Neural cell (in vitro differentiated cells): Measurements from ENCODE around the gene NRCAM. TPM values are rescaled to one million over a fixed set of nuclear protein-coding genes. Genes with fewer than 3 reads are reported as not detected.

ENCODE experiments used
- H2AFZ ChIP-seq: fragments of 200-600, 300-800 bp; sonication (generic), shearing (Covaris generic); 2 replicates; pipeline ENCODE4 v1.6.0; 2014; ENCODE audit warnings: low read depth, mild to moderate bottlenecking, antibody characterized with exemption, low read length, moderate library complexity
- H3F3A ChIP-seq: fragments of 200-600 bp; shearing (Covaris generic); 2 replicates; pipeline ENCODE4 v1.6.1; 2016; ENCODE audit warnings: mild to moderate bottlenecking, moderate library complexity, mixed read lengths, antibody characterized with exemption, low read length; ENCODE audit not compliant: insufficient read depth, poor library complexity, severe bottlenecking
- H3K27ac ChIP-seq: fragments of 200-600, 300-800 bp; sonication (generic), shearing (Covaris generic); 2 replicates; pipeline ENCODE4 v1.5.1; 2014; ENCODE audit warnings: mild to moderate bottlenecking, low read length, moderate library complexity
- H3K27me3 ChIP-seq: fragments of 300-800, 200-600 bp; sonication (generic), shearing (Covaris generic); 2 replicates; pipeline ENCODE4 v1.6.0; 2014; ENCODE audit warnings: mild to moderate bottlenecking, low read depth, low read length, moderate library complexity; ENCODE audit not compliant: insufficient read depth
- H3K36me3 ChIP-seq: fragments of 300-800, 200-600 bp; sonication (generic), shearing (Covaris generic); 2 replicates; pipeline ENCODE4 v1.5.1; 2014; ENCODE audit warnings: mild to moderate bottlenecking, antibody characterized with exemption, low read length, moderate library complexity; ENCODE audit not compliant: insufficient read depth
- H3K4me2 ChIP-seq: fragments of 300-800, 200-600 bp; sonication (generic), shearing (Covaris generic); 2 replicates; pipeline ENCODE4 v1.6.0; 2014; ENCODE audit warnings: mild to moderate bottlenecking, low read length
- H3K4me3 ChIP-seq: fragments of 300-800, 200-600 bp; sonication (generic), shearing (Covaris generic); 2 replicates; pipeline ENCODE4 v1.5.1; 2014; ENCODE audit warnings: mild to moderate bottlenecking, low read length, moderate library complexity
- H3K79me2 ChIP-seq: fragments of 200-600 bp; shearing (Covaris generic); replicated peaks from 2 replicates; pipeline ENCODE4 v1.6.0; 2014; ENCODE audit warnings: mild to moderate bottlenecking, low read length, moderate library complexity; ENCODE audit not compliant: insufficient read depth
- H3K9ac ChIP-seq: fragments of 300-800, 200-600 bp; sonication (generic), shearing (Covaris generic); 2 replicates; pipeline ENCODE4 v1.6.1; 2016; ENCODE audit warnings: mild to moderate bottlenecking, low read length, mixed read lengths
- H3K9me2 ChIP-seq: fragments of 200-600 bp; shearing (Covaris generic); 2 replicates; pipeline ENCODE4 v1.6.1; 2016; ENCODE audit warnings: mild to moderate bottlenecking, low read length, mixed read lengths; ENCODE audit not compliant: insufficient read depth
- H3K9me3 ChIP-seq: fragments of 200-600, 300-800 bp; sonication (generic), shearing (Covaris generic); 2 replicates; pipeline ENCODE4 v1.6.1; 2016; ENCODE audit warnings: mild to moderate bottlenecking, mixed run types, low read length, moderate library complexity, mixed read lengths
- H4K20me1 ChIP-seq: fragments of 200-600 bp; shearing (Covaris generic); 2 replicates; pipeline ENCODE4 v1.6.1; 2016; ENCODE audit warnings: mild to moderate bottlenecking, mixed run types; ENCODE audit not compliant: insufficient read depth
- CTCF ChIP-seq: fragments of 450-650 bp; IDR thresholded peaks from 2 replicates; pipeline ENCODE4 v1.5.1; 2014; ENCODE audit warnings: antibody characterized with exemption, mild to moderate bottlenecking, moderate library complexity; ENCODE audit not compliant: poor library complexity, severe bottlenecking
- EP300 ChIP-seq: fragments of 450-650 bp; conservative IDR thresholded peaks from 2 replicates; pipeline ENCODE4 v1.6.1; 2014; ENCODE audit warnings: antibody characterized with exemption, mild to moderate bottlenecking, moderate library complexity; ENCODE audit not compliant: poor library complexity, severe bottlenecking
- EZH2 ChIP-seq: fragments of 200-600, 300-800 bp; shearing (Covaris generic), sonication (generic); IDR thresholded peaks from 2 replicates; pipeline ENCODE4 v1.6.1; 2014; ENCODE audit warnings: antibody characterized with exemption, low read length, borderline replicate concordance, mild to moderate bottlenecking; ENCODE audit not compliant: insufficient read depth, poor library complexity, severe bottlenecking
- MXI1 ChIP-seq: fragments of 450-650 bp; conservative IDR thresholded peaks from 2 replicates; pipeline ENCODE4 v1.6.1; 2014; ENCODE audit warnings: antibody characterized with exemption, mild to moderate bottlenecking; ENCODE audit not compliant: poor library complexity, severe bottlenecking
- POLR2AphosphoS5 ChIP-seq: IDR thresholded peaks from 2 replicates; pipeline ENCODE4 v1.6.1; 2012
- RAD21 ChIP-seq: fragments of 450-650 bp; conservative IDR thresholded peaks from 2 replicates; pipeline ENCODE4 v1.6.1; 2014; ENCODE audit warnings: antibody characterized with exemption, mild to moderate bottlenecking, moderate library complexity
- REST ChIP-seq: IDR thresholded peaks from 2 replicates; pipeline ENCODE4 v1.6.1; 2012; ENCODE audit warnings: borderline replicate concordance
- SMC3 ChIP-seq: fragments of 450-650 bp; conservative IDR thresholded peaks from 2 replicates; pipeline ENCODE4 v1.6.1; 2014; ENCODE audit warnings: antibody characterized with exemption, mild to moderate bottlenecking, moderate library complexity; ENCODE audit not compliant: poor library complexity
- TAF1 ChIP-seq: IDR thresholded peaks from 2 replicates; pipeline ENCODE4 v1.6.1; 2012; ENCODE audit warnings: low read depth
- polyA plus RNA-seq: library from polyadenylated mRNA; depleted of rRNA; stranded (reverse); fragments of >200 nt; gene quantifications from 2 replicates; pipeline ENCODE4 v1.2.3, GENCODE V29; 2014

The NRCAM gene
- polyA plus RNA-seq, 1 donor from 2014 or later, result 90.9 TPM

GRCh38 chr7:108244110-108244509, 212.1 kb downstream of the NRCAM start:
- H3K79me2 ChIP-seq, result peaks cover 3% of the 10 kb centered on the region
- no peaks in the 10 kb centered on the region for H4K20me1 ChIP-seq
- H3K27ac ChIP-seq, result no peak overlapping the region
- no peak overlapping the region for H3K4me2 ChIP-seq
- H3K4me3 ChIP-seq, result no peak overlapping the region
- no peak overlapping the region for H3K9ac ChIP-seq
- TF ChIP-seq REST (no peak), EZH2 (no peak), EP300 (no peak), TAF1 (no peak)
- no peaks in the 10 kb centered on the region for H3K27me3 ChIP-seq
- H3K9me3 ChIP-seq, result no peaks in the 10 kb centered on the region
- no peak overlapping the region for H2AFZ ChIP-seq
- H3F3A ChIP-seq, result no peaks in the 10 kb centered on the region
- H3K9me2 ChIP-seq, result no peaks in the 10 kb centered on the region
- no peaks in the 10 kb centered on the region for H3K36me3 ChIP-seq

GRCh38 chr7:108239501-108240225, 216.6 kb downstream of the NRCAM start:
- H3K79me2 ChIP-seq, result no peaks in the 10 kb centered on the region
- no peak overlapping the region for H2AFZ ChIP-seq
- no peaks in the 10 kb centered on the region for H3K9me3 ChIP-seq
- no peaks in the 10 kb centered on the region for H3K36me3 ChIP-seq
- no peaks in the 10 kb centered on the region for H3K27me3 ChIP-seq
- no peaks in the 10 kb centered on the region for H4K20me1 ChIP-seq
- peak overlapping the region; percentile 16 for H3K4me3 ChIP-seq
- H3K4me2 ChIP-seq, result no peak overlapping the region
- H3K27ac ChIP-seq, result peak overlapping the region; percentile 26
- H3K9ac ChIP-seq, result no peak overlapping the region
- H3F3A ChIP-seq, result no peaks in the 10 kb centered on the region
- H3K9me2 ChIP-seq, result no peaks in the 10 kb centered on the region
- no peak for TF ChIP-seq REST
- no peak for TF ChIP-seq MXI1
- TF ChIP-seq POLR2AphosphoS5, result no peak
- no peak for TF ChIP-seq SMC3
- TF ChIP-seq EZH2, result no peak
- no peak for TF ChIP-seq RAD21
- no peak for TF ChIP-seq EP300
- no peak for TF ChIP-seq TAF1
- TF ChIP-seq CTCF, result no peak
